ENCODE measurements around the gene HLA-DOB.

The HLA-DOB gene

GRCh38 chr6:32847795-32848194, 31.0 kb upstream of the HLA-DOB start:
- TF ChIP-seq CREB1 (IDR thresholded peaks at IDR 0.05; ENCODE audit: low read depth): no peak
- no peak for TF ChIP-seq EGR1 (IDR thresholded peaks at IDR 0.05)
- TF ChIP-seq YY1 (IDR thresholded peaks at IDR 0.05; ENCODE audit: low read depth): no peak
- no peak for TF ChIP-seq CEBPB (IDR thresholded peaks at IDR 0.05)
- TF ChIP-seq NFIC (IDR thresholded peaks at IDR 0.05): no peak
- no peak for TF ChIP-seq TCF12 (IDR thresholded peaks at IDR 0.05; ENCODE audit: low read depth)
- TF ChIP-seq TAF1 (IDR thresholded peaks at IDR 0.05; ENCODE audit: low read depth): no peak
- TF ChIP-seq FOXM1 (IDR thresholded peaks at IDR 0.05; ENCODE audit: borderline replicate concordance, low read depth): no peak
- no peak for TF ChIP-seq MAX (IDR thresholded peaks at IDR 0.05)
- no peak for TF ChIP-seq TEAD4 (IDR thresholded peaks at IDR 0.05)
- TF ChIP-seq ZBTB7A (IDR thresholded peaks at IDR 0.05; ENCODE audit: low read depth): no peak
- no peak for TF ChIP-seq REST (IDR thresholded peaks at IDR 0.05; ENCODE audit: low read depth)
- no peak for TF ChIP-seq EP300 (IDR thresholded peaks at IDR 0.05; ENCODE audit: borderline replicate concordance)
- TF ChIP-seq USF1 (IDR thresholded peaks at IDR 0.05): no peak
- no peak for TF ChIP-seq RAD21 (IDR thresholded peaks at IDR 0.05; ENCODE audit: low read depth)

DNA sequence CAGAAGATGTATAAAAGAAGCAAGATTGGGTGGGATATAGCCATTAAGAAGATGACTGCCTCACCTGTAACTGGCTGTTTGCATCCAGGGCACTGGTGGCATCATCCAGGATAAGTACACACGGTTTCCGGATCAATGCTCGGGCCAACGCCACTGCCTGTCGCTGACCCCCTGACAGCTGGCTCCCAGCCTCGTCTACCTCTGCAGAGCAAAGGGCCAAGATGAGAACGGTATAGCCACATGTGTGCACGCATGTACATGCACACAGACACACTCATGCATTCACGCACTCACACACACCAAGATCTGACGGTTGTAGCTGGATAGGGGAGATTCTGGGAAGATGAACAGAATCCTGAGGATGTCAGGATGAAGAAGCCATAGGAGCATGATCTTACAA, 30.2 kb upstream of the HLA-DOB start:
- no peak for TF ChIP-seq TEAD4 (IDR thresholded peaks at IDR 0.05)
- no peak for TF ChIP-seq FOXM1 (IDR thresholded peaks at IDR 0.05; ENCODE audit: borderline replicate concordance, low read depth)
- no peak for TF ChIP-seq CREB1 (IDR thresholded peaks at IDR 0.05; ENCODE audit: low read depth)
- TF ChIP-seq ZBTB7A (IDR thresholded peaks at IDR 0.05; ENCODE audit: low read depth): no peak
- no peak for TF ChIP-seq NFIC (IDR thresholded peaks at IDR 0.05)
- no peak for TF ChIP-seq YY1 (IDR thresholded peaks at IDR 0.05; ENCODE audit: low read depth)
- no peak for TF ChIP-seq TAF1 (IDR thresholded peaks at IDR 0.05; ENCODE audit: low read depth)
- TF ChIP-seq CEBPB (IDR thresholded peaks at IDR 0.05): no peak
- no peak for TF ChIP-seq RAD21 (IDR thresholded peaks at IDR 0.05; ENCODE audit: low read depth)
- no peak for TF ChIP-seq TCF12 (IDR thresholded peaks at IDR 0.05; ENCODE audit: low read depth)
- TF ChIP-seq EP300 (IDR thresholded peaks at IDR 0.05; ENCODE audit: borderline replicate concordance): no peak
- TF ChIP-seq REST (IDR thresholded peaks at IDR 0.05; ENCODE audit: low read depth): no peak

- TF ChIP-seq YY1 (IDR thresholded peaks at IDR 0.05; ENCODE audit: low read depth) (no peak), FOXM1 (IDR thresholded peaks at IDR 0.05; ENCODE audit: borderline replicate concordance, low read depth) (no peak), REST (IDR thresholded peaks at IDR 0.05; ENCODE audit: low read depth) (no peak), MAX (IDR thresholded peaks at IDR 0.05) (no peak), CREB1 (IDR thresholded peaks at IDR 0.05; ENCODE audit: low read depth) (no peak), CEBPB (IDR thresholded peaks at IDR 0.05) (no peak), NFIC (IDR thresholded peaks at IDR 0.05) (no peak), ZBTB7A (IDR thresholded peaks at IDR 0.05; ENCODE audit: low read depth) (no peak), EP300 (IDR thresholded peaks at IDR 0.05; ENCODE audit: borderline replicate concordance) (no peak), TAF1 (IDR thresholded peaks at IDR 0.05; ENCODE audit: low read depth) (no peak), TCF12 (IDR thresholded peaks at IDR 0.05; ENCODE audit: low read depth) (no peak), RAD21 (IDR thresholded peaks at IDR 0.05; ENCODE audit: low read depth) (no peak), USF1 (IDR thresholded peaks at IDR 0.05) (no peak), EGR1 (IDR thresholded peaks at IDR 0.05) (no peak), TEAD4 (IDR thresholded peaks at IDR 0.05) (no peak)
Observed at GRCh38 chr6:32845384-32845884, 28.6 kb upstream of the HLA-DOB start.

- TF ChIP-seq EGR1 (IDR thresholded peaks at IDR 0.05) (no peak), REST (IDR thresholded peaks at IDR 0.05; ENCODE audit: low read depth) (no peak), FOXM1 (IDR thresholded peaks at IDR 0.05; ENCODE audit: borderline replicate concordance, low read depth) (no peak), NFIC (IDR thresholded peaks at IDR 0.05) (no peak), EP300 (IDR thresholded peaks at IDR 0.05; ENCODE audit: borderline replicate concordance) (no peak), MAX (IDR thresholded peaks at IDR 0.05) (peak; percentile 63; the same call in 1 of the 2 replicates)
Observed at GRCh38 chr6:32844839-32845383, 28.1 kb upstream of the HLA-DOB start.
